KMS-11 (cell line): Measurements from ENCODE around the gene UGDH.
"Not testable (repeated sequence)": the region's sequence is repeated elsewhere in the genome, so short reads cannot be mapped to it uniquely, and the experiment has no call there.

Experiments used
- H2AFZ ChIP-seq: fragments of 200-600 bp; sonication (generic); 2 replicates; pipeline ENCODE4 v1.6.1; 2016; ENCODE audit warnings: antibody characterized with exemption, mixed run types, low read depth
- H3K27ac ChIP-seq: fragments of 200-600 bp; sonication (generic); 2 replicates; pipeline ENCODE4 v1.6.1; 2016; ENCODE audit warnings: mild to moderate bottlenecking, mixed run types
- H3K27me3 ChIP-seq: fragments of 200-600 bp; sonication (generic); 2 replicates; pipeline ENCODE4 v1.6.1; 2017; ENCODE audit warnings: mild to moderate bottlenecking, low read depth, mixed run types, moderate library complexity; ENCODE audit not compliant: insufficient read depth
- H3K36me3 ChIP-seq: fragments of 200-600 bp; sonication (generic); 2 replicates; pipeline ENCODE4 v1.6.1; 2017; ENCODE audit warnings: mild to moderate bottlenecking, mixed run types; ENCODE audit not compliant: insufficient read depth
- H3K4me1 ChIP-seq: fragments of 200-600 bp; sonication (generic); 2 replicates; pipeline ENCODE4 v1.6.1; 2016; ENCODE audit warnings: mild to moderate bottlenecking, low read depth, mixed run types; ENCODE audit not compliant: poor library complexity, severe bottlenecking
- H3K4me2 ChIP-seq: fragments of 200-600 bp; sonication (generic); 2 replicates; pipeline ENCODE4 v1.7.0; 2016; ENCODE audit warnings: mild to moderate bottlenecking, mixed run types
- H3K4me3 ChIP-seq: fragments of 200-600 bp; sonication (generic); IDR thresholded peaks from 2 replicates; pipeline ENCODE4 v1.6.1; 2017; ENCODE audit warnings: low read depth, low read length, mixed read lengths; ENCODE audit not compliant: insufficient read depth
- H3K79me2 ChIP-seq: fragments of 200-600 bp; sonication (generic); 2 replicates; pipeline ENCODE4 v1.6.1; 2016; ENCODE audit warnings: low read depth, mixed run types; ENCODE audit not compliant: insufficient read depth
- H3K9ac ChIP-seq: fragments of 200-600 bp; sonication (generic); 2 replicates; pipeline ENCODE4 v1.6.1; 2016; ENCODE audit warnings: mild to moderate bottlenecking, mixed run types
- H4K20me1 ChIP-seq: fragments of 200-600 bp; sonication (generic); 2 replicates; pipeline ENCODE4 v1.6.1; 2016; ENCODE audit warnings: mild to moderate bottlenecking, mixed run types; ENCODE audit not compliant: insufficient read depth
- TF ChIP-seq, protein P1 (sequence below): fragments of 200-600 bp; sonication (generic); conservative IDR thresholded peaks from 2 replicates; pipeline ENCODE4 v1.6.1; 2017; ENCODE audit warnings: low read depth, mild to moderate bottlenecking, antibody characterized with exemption, low read length, moderate library complexity, mixed read lengths

Gene UGDH

DNA sequence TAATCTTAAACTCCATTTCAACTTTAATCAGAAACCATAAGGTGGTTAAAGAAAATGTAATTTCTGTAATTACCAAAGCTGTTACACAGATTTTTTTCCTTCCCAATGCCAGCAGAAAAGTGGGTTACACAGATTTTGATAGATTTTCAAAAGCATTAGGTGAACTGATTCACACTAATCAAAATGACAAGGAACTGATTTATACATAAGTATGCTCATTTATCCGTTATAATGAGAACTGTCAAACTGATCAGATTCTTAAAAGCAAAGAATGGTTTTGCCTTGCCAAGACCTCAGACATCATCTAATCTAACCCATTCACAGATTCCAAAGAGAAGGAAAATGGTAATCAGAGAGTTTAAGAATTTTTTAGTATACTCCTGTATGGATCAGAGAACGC lies 5.2 kb downstream of the UGDH start:
- no peak overlapping the region for H2AFZ ChIP-seq
- 0 out of 2 replicates have a peak, but pooled peaks cover 5% of the 10 kb centered on the region for H3K79me2 ChIP-seq
- H3K4me2 ChIP-seq: no peak overlapping the region
- H3K36me3 ChIP-seq: no peaks in the 10 kb centered on the region
- no peak overlapping the region for H3K27ac ChIP-seq
- no peak overlapping the region for H3K4me3 ChIP-seq
- no peaks in the 10 kb centered on the region for H4K20me1 ChIP-seq
- H3K9ac ChIP-seq: no peak overlapping the region
- H3K4me1 ChIP-seq: peaks cover 4% of the 10 kb centered on the region
- TF ChIP-seq, protein P1, sequence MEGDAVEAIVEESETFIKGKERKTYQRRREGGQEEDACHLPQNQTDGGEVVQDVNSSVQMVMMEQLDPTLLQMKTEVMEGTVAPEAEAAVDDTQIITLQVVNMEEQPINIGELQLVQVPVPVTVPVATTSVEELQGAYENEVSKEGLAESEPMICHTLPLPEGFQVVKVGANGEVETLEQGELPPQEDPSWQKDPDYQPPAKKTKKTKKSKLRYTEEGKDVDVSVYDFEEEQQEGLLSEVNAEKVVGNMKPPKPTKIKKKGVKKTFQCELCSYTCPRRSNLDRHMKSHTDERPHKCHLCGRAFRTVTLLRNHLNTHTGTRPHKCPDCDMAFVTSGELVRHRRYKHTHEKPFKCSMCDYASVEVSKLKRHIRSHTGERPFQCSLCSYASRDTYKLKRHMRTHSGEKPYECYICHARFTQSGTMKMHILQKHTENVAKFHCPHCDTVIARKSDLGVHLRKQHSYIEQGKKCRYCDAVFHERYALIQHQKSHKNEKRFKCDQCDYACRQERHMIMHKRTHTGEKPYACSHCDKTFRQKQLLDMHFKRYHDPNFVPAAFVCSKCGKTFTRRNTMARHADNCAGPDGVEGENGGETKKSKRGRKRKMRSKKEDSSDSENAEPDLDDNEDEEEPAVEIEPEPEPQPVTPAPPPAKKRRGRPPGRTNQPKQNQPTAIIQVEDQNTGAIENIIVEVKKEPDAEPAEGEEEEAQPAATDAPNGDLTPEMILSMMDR: no peak
- H3K27me3 ChIP-seq: no peaks in the 10 kb centered on the region

DNA sequence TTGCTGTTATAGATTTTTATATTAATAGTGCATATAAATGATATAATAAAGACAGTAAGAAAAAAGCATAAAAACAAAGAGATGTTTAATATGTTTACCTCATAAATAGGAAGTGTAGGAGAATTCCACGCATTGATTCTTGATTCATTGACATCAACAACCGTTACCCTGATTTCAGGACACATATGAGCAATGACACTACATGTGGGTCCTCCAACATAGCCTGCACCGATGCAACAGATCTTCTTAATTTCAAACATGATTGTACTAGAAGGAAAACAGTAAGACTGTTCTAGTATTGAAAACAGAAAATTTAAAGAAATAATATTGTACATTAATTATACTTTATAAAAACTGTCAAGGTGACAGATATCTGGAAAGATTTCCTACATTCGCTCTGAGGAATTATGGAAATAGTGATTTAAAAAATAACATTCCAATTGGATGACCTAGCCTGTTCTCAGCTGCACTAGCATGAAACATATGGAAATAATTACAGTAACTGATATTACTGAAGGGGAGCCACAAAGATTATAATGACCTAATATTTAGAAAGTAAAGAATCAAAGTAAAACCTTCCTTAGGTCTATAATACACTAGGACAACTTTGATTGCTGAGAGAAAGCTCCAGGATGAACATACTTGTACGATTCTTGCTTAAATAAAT lies 5.9 kb downstream of the UGDH start:
- Histone ChIP-seq H3K4me2 (no peak overlapping the region), H3K27me3 (no peaks in the 10 kb centered on the region), H4K20me1 (no peaks in the 10 kb centered on the region), H3K4me3 (no peak overlapping the region), H3K36me3 (no peaks in the 10 kb centered on the region), H3K79me2 (0 out of 2 replicates have a peak, but pooled peaks cover 5% of the 10 kb centered on the region), H3K27ac (no peak overlapping the region), H3K9ac (no peak overlapping the region), H3K4me1 (peaks cover 4% of the 10 kb centered on the region), H2AFZ (no peak overlapping the region)
- TF ChIP-seq, protein P1: no peak

DNA sequence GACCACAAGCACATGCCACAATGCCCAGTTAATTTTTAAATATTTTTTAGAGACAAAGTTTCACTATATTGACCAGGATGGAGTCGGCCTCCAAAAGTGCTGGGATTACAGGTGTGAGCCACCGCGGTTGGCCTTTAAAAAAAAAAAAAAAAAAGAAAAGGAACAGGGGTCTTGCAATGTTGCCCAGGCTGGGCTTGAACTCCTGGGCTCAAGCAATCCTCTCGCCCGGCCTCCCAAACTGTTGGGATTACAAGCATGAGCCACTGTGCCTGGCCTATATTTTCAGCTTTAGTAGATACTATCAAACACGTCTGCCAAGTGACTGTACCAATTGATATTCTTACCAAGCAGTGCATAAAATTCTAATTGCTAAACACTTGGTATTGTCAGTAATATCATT lies 8.8 kb downstream of the UGDH start:
- Histone ChIP-seq H2AFZ (no peak overlapping the region), H3K4me2 (no peak overlapping the region), H3K4me1 (peaks cover 3% of the 10 kb centered on the region), H3K79me2 (no peaks in the 10 kb centered on the region), H3K4me3 (no peak overlapping the region), H3K27me3 (no peaks in the 10 kb centered on the region), H4K20me1 (no peaks in the 10 kb centered on the region), H3K27ac (no peak overlapping the region), H3K9ac (no peak overlapping the region), H3K36me3 (no peaks in the 10 kb centered on the region)
- TF ChIP-seq, protein P1: no peak

GRCh38 chr4:39516407-39516966 lies 10.8 kb downstream of the UGDH start:
- peaks cover 3% of the 10 kb centered on the region for H3K4me1 ChIP-seq
- H3K27ac ChIP-seq: no peak overlapping the region
- TF ChIP-seq, protein P1: no peak

GRCh38 chr4:39515669-39516401 lies 11.4 kb downstream of the UGDH start:
- H3K36me3 ChIP-seq, H3K9ac ChIP-seq: not testable (repeated sequence)

More at GRCh38 chr4:39516407-39516966, 10.8 kb downstream of the UGDH start:
- H4K20me1 ChIP-seq: no peaks in the 10 kb centered on the region
- H3K9ac ChIP-seq: no peak overlapping the region
- no peaks in the 10 kb centered on the region for H3K36me3 ChIP-seq
- H3K79me2 ChIP-seq: no peaks in the 10 kb centered on the region
- no peak overlapping the region for H3K4me2 ChIP-seq
- no peak overlapping the region for H3K4me3 ChIP-seq
- no peak overlapping the region for H2AFZ ChIP-seq
- no peaks in the 10 kb centered on the region for H3K27me3 ChIP-seq

More at GRCh38 chr4:39515669-39516401, 11.4 kb downstream of the UGDH start:
- H3K4me1 ChIP-seq, H2AFZ ChIP-seq, H3K27me3 ChIP-seq, H3K4me3 ChIP-seq, H3K4me2 ChIP-seq, H4K20me1 ChIP-seq, H3K27ac ChIP-seq, H3K79me2 ChIP-seq: not testable (repeated sequence)
